GM18498 (cell line): ENCODE results near the gene SEMG2.

Experiments used
- ATAC-seq: cut with Tn5 transposase; IDR thresholded peaks from one replicate; pipeline ENCODE4 v1.9.1; 2021; ENCODE audit warnings: mild to moderate bottlenecking, moderate library complexity; ENCODE audit not compliant: unreplicated experiment

The SEMG2 gene

DNA sequence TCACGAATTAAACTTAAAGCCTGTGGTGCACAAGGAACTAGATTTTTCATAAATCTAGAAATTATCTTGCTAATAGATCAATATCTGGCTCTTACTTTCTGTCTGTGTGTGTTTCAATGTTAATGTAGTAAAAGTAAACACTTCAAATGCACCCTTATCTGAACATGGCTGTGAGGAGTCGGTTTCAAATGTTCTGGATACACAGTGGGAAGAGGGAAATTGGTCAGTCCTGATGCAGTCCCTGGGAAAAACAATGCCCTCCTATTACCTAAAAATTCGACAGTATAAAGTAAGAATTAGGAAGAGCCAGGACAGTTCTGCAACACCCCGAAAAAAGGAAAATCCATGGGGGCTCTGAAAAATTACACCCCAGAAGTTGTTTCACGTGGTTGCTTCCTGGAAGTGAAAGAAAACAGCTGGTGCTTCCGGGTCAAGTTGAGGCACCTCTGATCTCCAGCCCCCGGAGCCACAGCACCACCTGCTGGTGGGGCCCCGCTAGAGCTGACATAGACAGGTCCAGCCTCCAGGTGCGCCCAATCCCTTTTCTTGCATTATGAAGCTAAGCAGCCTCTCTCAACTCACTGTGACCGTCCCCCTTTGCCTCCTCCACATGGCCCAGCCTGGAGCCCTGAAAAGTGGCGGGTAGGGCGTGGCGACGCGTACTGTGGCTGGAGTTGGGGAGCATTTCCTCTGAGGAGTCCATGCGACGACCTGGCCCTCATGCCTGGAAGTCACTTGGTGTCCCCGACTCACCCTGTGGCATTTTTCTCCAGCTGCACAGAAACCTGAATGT, 8.3 kb downstream of the SEMG2 start:
- no peak for ATAC-seq

DNA sequence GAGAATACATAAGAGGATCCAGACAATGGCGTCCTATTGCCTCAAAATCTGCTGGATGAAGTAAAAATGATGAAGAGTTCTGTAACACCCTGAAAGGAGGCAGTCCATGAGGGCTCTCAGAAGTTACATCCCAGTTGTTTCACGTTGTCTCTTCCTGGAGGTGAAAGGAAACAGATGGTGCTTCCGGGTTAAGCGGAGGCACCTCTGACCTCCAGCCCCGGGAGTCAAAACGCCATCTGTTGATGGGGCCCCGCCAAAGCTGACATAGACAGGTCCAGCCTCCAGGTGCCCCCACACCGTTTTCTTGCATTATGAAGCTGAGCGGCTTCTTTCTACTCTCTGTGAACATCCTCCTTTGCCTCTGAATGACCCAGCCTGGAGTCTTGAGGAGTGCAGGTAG, 9.5 kb downstream of the SEMG2 start:
- no peak for ATAC-seq

DNA sequence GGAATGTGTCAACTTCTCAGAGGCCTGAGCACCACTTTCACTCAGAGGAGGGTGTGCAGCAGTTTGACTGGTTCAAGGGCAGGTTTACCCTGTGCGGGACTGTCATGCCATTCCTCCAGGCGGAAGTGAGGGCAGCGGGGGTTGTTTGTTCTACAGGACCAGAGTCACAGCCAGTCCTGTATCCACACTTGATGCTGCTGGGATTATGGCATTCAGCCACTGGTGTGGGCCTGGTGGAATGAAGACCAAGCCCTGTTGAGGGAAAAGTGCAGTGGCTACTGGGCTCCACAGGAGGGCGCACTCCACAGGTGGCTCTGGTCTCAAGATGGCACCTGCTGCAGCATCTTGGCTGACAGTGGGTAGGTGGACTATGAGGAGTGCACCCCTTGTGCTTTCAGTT, 14.8 kb downstream of the SEMG2 start:
- no peak for ATAC-seq

DNA sequence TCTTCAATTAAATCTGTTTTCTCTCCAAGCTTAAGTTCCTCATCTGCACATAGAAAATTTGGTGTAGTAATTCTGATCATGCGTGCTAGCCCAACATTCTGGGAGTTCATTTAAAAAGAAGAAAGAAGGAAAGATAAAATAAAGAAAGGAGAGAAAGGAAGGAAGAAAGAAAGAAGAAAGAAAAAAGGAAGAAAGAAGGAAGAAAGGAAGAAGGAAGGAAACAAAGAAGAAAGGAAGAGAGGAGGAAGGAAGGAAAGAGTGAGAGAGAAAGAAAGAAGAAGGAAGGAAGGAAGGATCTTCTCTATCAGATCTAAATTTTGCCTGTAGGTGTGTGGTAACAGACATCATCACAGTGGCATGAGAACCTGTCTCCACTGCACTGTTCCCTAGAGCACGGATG, 17.0 kb downstream of the SEMG2 start:
- ATAC-seq, result no peak

DNA sequence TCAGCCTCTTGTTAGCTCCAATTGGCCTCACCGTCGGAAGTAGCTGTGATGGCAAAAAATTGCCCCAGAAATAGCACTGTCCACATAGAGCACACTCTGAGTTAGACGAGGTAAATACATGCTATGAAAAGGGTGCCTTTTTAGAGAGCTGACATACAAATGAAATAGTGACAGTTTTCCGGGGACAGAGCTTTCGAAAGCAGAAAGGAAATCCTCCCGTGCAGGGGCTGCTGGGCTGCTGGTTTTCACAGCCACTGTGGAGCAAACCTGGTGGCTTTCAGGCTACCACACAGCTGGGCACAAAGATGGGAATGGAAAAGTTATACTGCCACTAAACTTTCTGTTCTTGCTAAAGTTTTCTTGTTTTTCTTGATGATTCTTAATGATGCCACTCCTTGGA, 24.9 kb downstream of the SEMG2 start:
- ATAC-seq, result no peak

DNA sequence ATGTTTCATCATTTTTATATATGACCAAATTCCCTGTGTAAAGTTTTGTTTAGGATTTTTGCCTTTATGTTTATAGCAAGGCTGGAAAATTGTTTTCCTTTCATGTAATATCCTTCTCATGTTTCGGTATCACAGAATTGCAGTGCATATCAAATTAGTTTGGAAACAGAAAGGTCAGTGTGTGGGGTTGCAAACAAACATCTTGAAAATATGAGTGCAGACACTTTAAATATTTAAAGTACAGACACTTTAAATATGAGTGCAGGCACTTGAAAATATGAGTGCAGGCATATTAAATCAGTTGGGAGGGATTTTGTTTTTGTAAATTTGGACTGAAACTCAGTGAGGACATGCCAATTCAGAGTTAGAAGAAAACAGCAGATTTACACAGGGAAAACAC, 26.7 kb downstream of the SEMG2 start:
- no peak for ATAC-seq

DNA sequence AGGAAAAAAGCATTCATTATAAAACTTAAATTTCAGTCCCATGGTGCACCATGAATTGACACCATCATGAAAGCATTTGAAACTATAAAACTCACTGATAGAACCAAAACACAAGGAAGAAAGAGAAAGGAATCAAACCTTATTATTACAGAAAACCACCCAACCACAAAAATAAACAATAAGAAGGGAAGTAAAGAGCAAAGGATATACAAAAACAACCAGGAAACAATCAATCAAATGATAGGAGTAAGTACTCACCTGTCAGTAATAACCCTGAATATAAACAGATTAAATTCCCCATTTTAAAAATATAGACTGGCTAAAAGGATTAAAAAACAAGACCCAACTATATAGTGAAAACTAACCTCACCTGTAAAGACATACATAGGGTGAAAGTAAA, 27.4 kb downstream of the SEMG2 start:
- no peak for ATAC-seq

GRCh38 chr20:45251884-45252560, 30.8 kb downstream of the SEMG2 start:
- no peak for ATAC-seq

- no peak for ATAC-seq
These were observed 32.1 kb downstream of the SEMG2 start for GRCh38 chr20:45253261-45253660.

GRCh38 chr20:45254383-45255262, 33.5 kb downstream of the SEMG2 start, which contains the start of gene SLPI:
Gene SLPI (minus strand): TSS chr20:45254564. CDS start chr20:45254543, 21 bp downstream.
- ATAC-seq, result no peak

DNA sequence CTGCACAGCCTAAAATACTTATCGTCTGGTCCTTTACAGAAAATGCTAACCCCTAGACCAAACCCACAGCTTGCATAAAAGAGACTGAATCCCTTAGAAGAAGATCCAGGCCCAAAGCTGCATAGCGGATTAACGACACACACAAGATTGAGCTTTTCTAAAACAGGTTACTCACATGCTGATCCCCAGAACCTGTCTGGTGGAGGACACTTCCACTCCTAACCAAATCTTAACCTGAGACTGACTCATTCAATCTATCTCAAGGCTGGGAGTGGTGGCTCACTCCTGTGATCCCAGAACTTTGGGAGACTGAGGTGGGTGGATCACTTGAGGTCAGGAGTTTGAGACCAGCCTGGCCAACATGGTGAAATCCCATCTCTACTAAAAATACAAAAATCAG, 36.0 kb downstream of the SEMG2 start:
- ATAC-seq, result no peak

GRCh38 chr20:45257711-45258110, 36.5 kb downstream of the SEMG2 start:
- no peak for ATAC-seq

DNA sequence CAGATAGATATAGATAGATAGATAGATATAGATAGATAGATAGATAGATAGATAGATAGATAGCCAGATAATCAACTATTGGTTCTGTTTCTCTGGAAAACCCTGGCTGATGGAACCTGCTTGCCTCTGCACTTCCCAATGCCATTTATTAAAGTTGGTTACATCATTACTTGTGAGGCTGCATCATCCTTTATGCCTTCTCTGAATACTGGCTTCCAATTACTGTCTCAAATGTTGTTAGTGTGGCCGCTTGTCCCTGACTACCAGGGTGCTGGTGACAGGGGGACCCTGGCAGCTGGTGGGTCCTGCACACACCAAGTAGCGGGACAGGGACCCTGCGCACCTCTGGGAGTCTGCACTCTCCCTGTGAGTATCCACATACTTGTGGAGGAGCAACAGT, 37.1 kb downstream of the SEMG2 start:
- ATAC-seq, result no peak

- ATAC-seq, result no peak
These were observed 37.5 kb downstream of the SEMG2 start for GRCh38 chr20:45258664-45259063.

GRCh38 chr20:45263556-45264266, 42.5 kb downstream of the SEMG2 start:
- ATAC-seq, result no peak

DNA sequence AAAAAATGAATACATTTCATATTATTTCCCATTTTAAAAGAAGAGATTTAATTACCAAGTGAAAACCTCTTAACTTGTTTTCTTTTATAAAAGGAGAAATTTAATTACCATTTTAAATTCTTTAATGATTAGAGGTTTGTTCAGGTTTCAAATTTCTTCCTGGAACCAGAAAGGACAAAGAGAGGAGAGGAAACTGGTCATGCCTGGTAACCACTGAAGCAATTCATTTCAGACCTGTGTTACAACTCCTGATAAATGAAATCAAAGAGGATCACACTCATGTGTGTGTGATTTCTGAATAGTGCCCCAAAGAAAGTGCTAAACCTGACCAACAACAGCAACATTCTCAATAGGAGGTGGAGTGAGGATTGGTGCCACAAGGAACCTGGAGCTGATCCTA, 45.8 kb downstream of the SEMG2 start:
- ATAC-seq, result no peak

DNA sequence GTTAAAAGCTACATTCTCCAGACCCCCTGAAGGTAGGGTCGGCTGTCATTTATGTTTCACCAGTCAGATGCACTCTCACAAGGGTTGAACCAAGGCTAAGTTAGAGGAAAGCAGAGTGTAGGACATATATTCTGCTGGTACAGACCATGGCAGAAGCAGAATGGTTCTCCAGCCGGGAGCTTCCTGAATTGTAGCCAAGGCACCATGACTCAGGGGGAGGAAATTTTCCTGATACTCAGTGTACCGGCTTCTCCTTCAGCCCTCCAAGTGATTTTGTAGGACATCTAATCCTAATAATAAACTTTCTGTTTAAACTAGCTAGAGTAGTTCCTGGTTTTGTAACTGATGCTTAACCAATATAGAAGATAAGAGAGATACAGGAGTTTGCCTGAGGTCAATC, 47.4 kb downstream of the SEMG2 start:
- ATAC-seq, result no peak

- ATAC-seq, result no peak
These were observed 47.9 kb downstream of the SEMG2 start for GRCh38 chr20:45269056-45269455.

GRCh38 chr20:45269754-45270270, 48.6 kb downstream of the SEMG2 start:
- ATAC-seq, result no peak
